GM12801 (cell line): ENCODE data around the gene ACKR1.
A peak's percentile ranks its signal among the peaks of the same experiment; 100 is the strongest.

ENCODE experiments used
- TF ChIP-seq, protein P1 (sequence below): IDR thresholded peaks from one replicate; pipeline ENCODE4 v1.5.1; 2011; ENCODE audit warnings: control low read depth; ENCODE audit not compliant: insufficient read length; ENCODE audit errors: extremely low read depth

Gene ACKR1

DNA sequence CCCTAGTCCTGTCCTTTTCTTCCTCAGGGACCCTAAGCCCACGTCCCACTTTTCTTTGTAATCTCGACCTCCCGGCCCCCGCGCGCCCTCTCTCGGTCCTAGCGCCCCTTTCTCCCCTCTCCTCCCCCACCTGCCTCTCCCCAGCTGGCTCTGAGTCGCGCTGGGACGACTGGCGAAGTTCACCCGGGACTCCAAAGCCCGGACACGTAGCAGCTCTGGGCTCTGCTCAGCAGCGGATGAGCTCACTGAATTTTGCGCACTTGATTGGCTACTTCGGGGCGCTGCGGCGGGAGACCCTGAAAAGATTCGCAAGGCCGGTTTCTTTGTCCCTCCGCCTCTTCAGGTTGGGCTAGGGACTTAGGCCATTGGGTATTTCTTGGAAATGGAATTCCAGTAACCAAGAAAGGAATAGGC lies 16.3 kb upstream of the ACKR1 start:
- TF ChIP-seq, protein P1, sequence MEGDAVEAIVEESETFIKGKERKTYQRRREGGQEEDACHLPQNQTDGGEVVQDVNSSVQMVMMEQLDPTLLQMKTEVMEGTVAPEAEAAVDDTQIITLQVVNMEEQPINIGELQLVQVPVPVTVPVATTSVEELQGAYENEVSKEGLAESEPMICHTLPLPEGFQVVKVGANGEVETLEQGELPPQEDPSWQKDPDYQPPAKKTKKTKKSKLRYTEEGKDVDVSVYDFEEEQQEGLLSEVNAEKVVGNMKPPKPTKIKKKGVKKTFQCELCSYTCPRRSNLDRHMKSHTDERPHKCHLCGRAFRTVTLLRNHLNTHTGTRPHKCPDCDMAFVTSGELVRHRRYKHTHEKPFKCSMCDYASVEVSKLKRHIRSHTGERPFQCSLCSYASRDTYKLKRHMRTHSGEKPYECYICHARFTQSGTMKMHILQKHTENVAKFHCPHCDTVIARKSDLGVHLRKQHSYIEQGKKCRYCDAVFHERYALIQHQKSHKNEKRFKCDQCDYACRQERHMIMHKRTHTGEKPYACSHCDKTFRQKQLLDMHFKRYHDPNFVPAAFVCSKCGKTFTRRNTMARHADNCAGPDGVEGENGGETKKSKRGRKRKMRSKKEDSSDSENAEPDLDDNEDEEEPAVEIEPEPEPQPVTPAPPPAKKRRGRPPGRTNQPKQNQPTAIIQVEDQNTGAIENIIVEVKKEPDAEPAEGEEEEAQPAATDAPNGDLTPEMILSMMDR = no peak

DNA sequence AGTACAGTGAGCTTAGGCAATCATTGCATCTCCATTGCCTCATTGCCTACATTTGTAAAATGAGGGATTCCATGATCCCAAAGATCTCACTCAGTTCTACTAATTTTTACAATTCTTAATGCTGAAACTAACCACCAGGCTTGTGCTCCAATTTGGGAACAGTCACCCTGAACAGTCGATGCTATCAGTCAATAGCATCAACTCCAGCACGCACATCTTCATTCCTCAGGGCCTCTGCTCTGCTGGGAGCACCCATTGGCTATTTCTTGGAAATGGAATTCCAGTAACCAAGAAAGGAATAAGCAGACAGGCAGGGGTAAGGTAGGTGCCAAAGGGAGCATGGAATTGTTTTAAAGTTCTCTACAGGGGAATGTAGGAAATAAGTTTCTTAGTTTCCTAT lies 14.2 kb upstream of the ACKR1 start:
- TF ChIP-seq, protein P1 = no peak

DNA sequence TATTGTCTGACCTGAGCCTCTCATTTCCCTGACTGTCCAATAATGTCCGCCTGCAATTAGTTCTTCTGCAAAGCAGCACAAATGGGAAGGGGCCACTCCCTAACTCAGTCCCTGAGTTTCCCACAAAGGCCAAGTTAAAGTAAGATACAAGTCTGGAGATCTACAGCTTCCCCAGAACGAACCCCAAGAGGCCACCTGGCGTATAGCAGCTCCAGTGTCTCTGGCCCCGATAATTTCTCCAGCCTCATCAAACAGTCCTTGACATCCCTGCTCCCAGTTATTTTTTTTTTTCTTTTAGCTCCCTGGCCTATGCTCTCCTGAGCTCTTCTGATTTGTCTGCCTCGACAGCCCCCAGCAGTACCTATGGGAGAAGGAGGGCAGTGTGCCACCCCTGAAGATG lies 8.1 kb upstream of the ACKR1 start:
- TF ChIP-seq, protein P1 = no peak

DNA sequence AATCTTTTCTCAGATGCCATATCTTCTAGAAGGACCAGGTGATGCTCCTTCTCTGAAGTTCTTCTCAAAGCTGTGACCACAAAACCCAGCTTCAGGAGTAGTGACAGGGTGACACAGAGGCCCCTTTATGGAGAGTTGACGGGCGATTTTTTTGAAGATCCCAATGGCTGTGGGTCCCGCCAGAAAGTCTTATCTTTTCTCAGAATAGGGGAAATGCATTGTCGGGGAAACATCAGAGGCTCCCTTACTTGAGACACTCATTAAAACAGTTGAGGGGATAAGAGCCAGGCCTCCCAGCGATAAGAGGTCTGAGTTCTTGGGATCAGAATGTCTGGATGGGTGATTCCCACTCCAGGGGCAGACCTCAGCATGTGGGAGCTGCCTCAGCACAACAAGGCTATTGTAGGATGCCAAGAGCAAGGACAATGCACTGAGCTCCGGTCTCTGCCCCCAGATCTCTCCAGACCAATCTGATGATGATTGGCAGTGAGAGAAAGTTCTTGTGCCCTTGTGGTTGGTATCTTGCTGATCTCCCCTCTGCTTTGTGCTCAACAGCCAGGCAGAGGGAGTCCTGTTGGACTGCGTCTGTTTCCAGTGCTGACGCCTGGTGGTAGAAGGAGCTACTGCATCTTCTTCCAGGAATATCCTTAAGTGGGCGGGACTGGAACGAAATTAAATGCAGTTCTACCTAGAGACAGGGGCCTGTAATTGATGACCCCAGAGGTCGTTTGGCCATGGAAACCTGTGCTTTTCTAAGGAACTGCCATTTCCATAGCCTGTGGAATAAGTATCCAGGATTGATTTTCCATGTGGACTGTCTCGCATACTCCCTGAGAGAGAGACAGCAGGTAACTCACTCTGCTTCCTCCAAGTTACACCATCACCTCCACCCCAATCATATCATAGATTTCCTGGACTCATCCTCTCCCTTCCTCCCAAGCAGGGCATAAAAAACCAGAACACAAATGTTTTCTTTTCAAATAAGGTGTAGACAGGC lies 6.8 kb upstream of the ACKR1 start:
- TF ChIP-seq, protein P1 = peak; percentile 66

DNA sequence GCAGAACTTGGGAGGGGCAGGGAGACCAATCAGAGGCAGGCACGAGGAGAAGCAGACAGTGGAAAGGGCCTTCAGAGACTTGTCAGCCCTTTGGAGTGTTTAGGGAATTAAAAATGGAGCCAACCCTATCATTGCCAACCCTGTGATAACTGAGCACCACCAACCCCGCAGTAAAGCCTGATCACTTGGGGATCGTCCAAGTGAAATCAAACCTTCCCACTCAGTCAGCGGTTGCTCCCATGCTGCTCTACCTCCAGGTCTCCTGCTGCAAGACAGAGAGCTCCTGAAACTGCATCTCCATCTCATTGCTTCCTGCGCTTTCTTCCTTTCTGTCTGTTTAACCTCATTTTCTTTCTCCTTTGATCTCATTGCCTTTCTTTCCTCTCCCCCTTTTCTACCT lies 4.8 kb upstream of the ACKR1 start:
- TF ChIP-seq, protein P1 = no peak

DNA sequence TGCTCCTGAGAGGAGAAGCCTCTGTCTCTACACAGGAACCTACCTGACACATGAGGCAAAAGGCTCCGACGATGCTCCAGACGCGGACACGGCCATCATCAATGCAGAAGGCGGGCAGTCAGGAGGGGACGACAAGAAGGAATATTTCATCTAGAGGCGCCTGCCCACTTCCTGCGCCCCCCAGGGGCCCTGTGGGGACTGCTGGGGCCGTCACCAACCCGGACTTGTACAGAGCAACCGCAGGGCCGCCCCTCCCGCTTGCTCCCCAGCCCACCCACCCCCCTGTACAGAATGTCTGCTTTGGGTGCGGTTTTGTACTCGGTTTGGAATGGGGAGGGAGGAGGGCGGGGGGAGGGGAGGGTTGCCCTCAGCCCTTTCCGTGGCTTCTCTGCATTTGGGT lies 3.9 kb upstream of the ACKR1 start:
- TF ChIP-seq, protein P1 = no peak

DNA sequence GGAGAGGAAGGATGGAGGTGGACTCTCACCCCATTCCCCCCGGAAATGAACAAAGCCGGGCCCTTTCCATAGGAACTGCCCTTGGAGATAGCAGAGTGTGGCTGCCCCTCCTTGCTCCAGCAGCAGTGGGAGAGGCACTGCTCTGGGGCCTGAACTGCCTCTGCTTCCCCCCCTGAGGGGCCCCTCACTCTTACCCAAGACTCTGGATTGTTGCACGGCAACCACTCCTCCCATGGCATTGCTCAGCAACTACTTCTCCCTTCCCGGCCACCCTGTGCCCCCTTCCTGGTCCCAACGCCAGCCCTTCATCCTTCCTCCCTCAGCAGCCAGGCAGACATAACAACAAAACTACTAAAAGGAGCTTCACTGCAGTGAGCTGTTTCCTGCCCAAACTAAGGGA lies 3.0 kb upstream of the ACKR1 start:
- TF ChIP-seq, protein P1 = no peak
